ENCODE data around the gene SLC10A6.
"Not testable (repeated sequence)": the region's sequence is repeated elsewhere in the genome, so short reads cannot be mapped to it uniquely, and the experiment has no call there.

SLC10A6 gene

GRCh38 chr4:86879641-86880040, 30.5 kb upstream of the SLC10A6 start:
- H3K79me2 ChIP-seq = no peaks in the 10 kb centered on the region
- H3K9me3 ChIP-seq (ENCODE audit: control insufficient read depth, low read length) = no peaks in the 10 kb centered on the region
- no peak overlapping the region for H2AFZ ChIP-seq
- TF ChIP-seq CTCF (IDR thresholded peaks at IDR 0.05) = no peak
- no peak overlapping the region for H3K4me2 ChIP-seq (ENCODE audit: low read length)
- no peaks in the 10 kb centered on the region for H3K4me1 ChIP-seq
- H3K4me3 ChIP-seq (ENCODE audit: low read depth, low read length) = no peak overlapping the region
- H3K9ac ChIP-seq = no peak overlapping the region
- no peaks in the 10 kb centered on the region for H3K27me3 ChIP-seq (ENCODE audit: control insufficient read depth, insufficient read depth, low read length)
- H3K27ac ChIP-seq = no peak overlapping the region
- no peaks in the 10 kb centered on the region for H3K36me3 ChIP-seq (ENCODE audit: control insufficient read depth, insufficient read depth, low read length)

GRCh38 chr4:86878640-86879039, 29.5 kb upstream of the SLC10A6 start:
- Histone ChIP-seq H3K4me2 (ENCODE audit: low read length) (no peak overlapping the region), H2AFZ (no peak overlapping the region), H3K9ac (no peak overlapping the region), H3K79me2 (no peaks in the 10 kb centered on the region), H3K36me3 (ENCODE audit: control insufficient read depth, insufficient read depth, low read length) (no peaks in the 10 kb centered on the region), H3K9me3 (ENCODE audit: control insufficient read depth, low read length) (no peaks in the 10 kb centered on the region), H3K27ac (no peak overlapping the region), H3K27me3 (ENCODE audit: control insufficient read depth, insufficient read depth, low read length) (no peaks in the 10 kb centered on the region), H3K4me1 (no peaks in the 10 kb centered on the region), H3K4me3 (ENCODE audit: low read depth, low read length) (no peak overlapping the region)
- TF ChIP-seq CTCF (IDR thresholded peaks at IDR 0.05) = no peak

GRCh38 chr4:86876894-86877685, 27.9 kb upstream of the SLC10A6 start:
- H2AFZ ChIP-seq = no peak overlapping the region
- no peak overlapping the region for H3K9ac ChIP-seq
- no peak for TF ChIP-seq CTCF (IDR thresholded peaks at IDR 0.05)
- no peaks in the 10 kb centered on the region for H3K4me1 ChIP-seq
- H3K9me3 ChIP-seq (ENCODE audit: control insufficient read depth, low read length) = no peaks in the 10 kb centered on the region
- no peak overlapping the region for H3K4me3 ChIP-seq (ENCODE audit: low read depth, low read length)
- H3K4me2 ChIP-seq (ENCODE audit: low read length) = no peak overlapping the region
- H3K27me3 ChIP-seq (ENCODE audit: control insufficient read depth, insufficient read depth, low read length) = no peaks in the 10 kb centered on the region
- H3K36me3 ChIP-seq (ENCODE audit: control insufficient read depth, insufficient read depth, low read length) = no peaks in the 10 kb centered on the region
- no peaks in the 10 kb centered on the region for H3K79me2 ChIP-seq
- H3K27ac ChIP-seq = no peak overlapping the region

GRCh38 chr4:86875436-86875835, 26.3 kb upstream of the SLC10A6 start:
- H3K79me2 ChIP-seq; H3K36me3 ChIP-seq (ENCODE audit: control insufficient read depth, insufficient read depth, low read length); H2AFZ ChIP-seq; H3K27me3 ChIP-seq (ENCODE audit: control insufficient read depth, insufficient read depth, low read length); H3K9me3 ChIP-seq (ENCODE audit: control insufficient read depth, low read length); H3K27ac ChIP-seq; H3K4me3 ChIP-seq (ENCODE audit: low read depth, low read length); H3K4me2 ChIP-seq (ENCODE audit: low read length); H3K9ac ChIP-seq; H3K4me1 ChIP-seq: not testable (repeated sequence)

GRCh38 chr4:86872135-86872534, 23.0 kb upstream of the SLC10A6 start:
- H3K4me3 ChIP-seq (ENCODE audit: low read depth, low read length) = no peak overlapping the region

More at GRCh38 chr4:86872135-86872534, 23.0 kb upstream of the SLC10A6 start:
- Histone ChIP-seq H3K4me2 (ENCODE audit: low read length) (no peak overlapping the region), H3K9me3 (ENCODE audit: control insufficient read depth, low read length) (no peaks in the 10 kb centered on the region), H3K4me1 (no peaks in the 10 kb centered on the region), H3K9ac (no peak overlapping the region), H3K27me3 (ENCODE audit: control insufficient read depth, insufficient read depth, low read length) (no peaks in the 10 kb centered on the region), H3K79me2 (no peaks in the 10 kb centered on the region), H3K27ac (no peak overlapping the region), H2AFZ (no peak overlapping the region), H3K36me3 (ENCODE audit: control insufficient read depth, insufficient read depth, low read length) (no peaks in the 10 kb centered on the region)
- no peak for TF ChIP-seq CTCF (IDR thresholded peaks at IDR 0.05)
